Activated CD4-positive, alpha-beta memory T cell treated with anti-CD3 and anti-CD28 coated beads for 36 hours (primary cell): ENCODE measurements around the gene PDLIM4. TPM values are rescaled to one million over a fixed set of nuclear protein-coding genes. Genes with fewer than 3 reads are reported as not detected.

Experiments
- CTCF ChIA-PET: fragments of 350-600 bp; sonication (Branson Sonifier 250); formaldehyde crosslinking; loops from one replicate; lab custom pipeline; 2021; ENCODE audit warnings: antibody characterized with exemption, inconsistent platforms; lab: Charles Lee
- POLR2A ChIA-PET: fragments of 350-600 bp; sonication (Branson Sonifier 250); formaldehyde crosslinking; loops from one replicate; lab custom pipeline; 2021; ENCODE audit warnings: antibody characterized with exemption; lab: Charles Lee
- DNase-seq: peaks from one replicate; pipeline ENCODE4 v3.0.0-alpha.2; 2020
- H3K27ac Mint-ChIP-seq: one replicate; pipeline ENCODE4 v1.8.0; 2021; ENCODE audit warnings: mixed read lengths
- H3K27me3 Mint-ChIP-seq: one replicate; pipeline ENCODE4 v1.8.0; 2021; ENCODE audit warnings: mixed read lengths
- H3K36me3 Mint-ChIP-seq: one replicate; pipeline ENCODE4 v1.8.0; 2021; ENCODE audit warnings: mixed read lengths
- H3K4me1 Mint-ChIP-seq: one replicate; pipeline ENCODE4 v1.8.0; 2021; ENCODE audit warnings: low read depth, mixed read lengths
- H3K4me3 Mint-ChIP-seq: one replicate; pipeline ENCODE4 v1.8.0; 2021; ENCODE audit warnings: mild to moderate bottlenecking, mixed read lengths
- H3K9me3 Mint-ChIP-seq: one replicate; pipeline ENCODE4 v1.8.0; 2021; ENCODE audit warnings: mixed read lengths
- intact Hi-C: fragments of 100-400 bp; cut with micrococcal nuclease; formaldehyde crosslinking; loops from one replicate; pipeline ENCODE4 v1.15.1; 2023
- total RNA-seq, 2 experiments: library from RNA; stranded (reverse); gene quantifications; one replicate each; pipeline ENCODE4 v1.2.3, GENCODE V29; 2021

PDLIM4 gene
- total RNA-seq, 2 experiments from 2014 or later: not detected

DNA sequence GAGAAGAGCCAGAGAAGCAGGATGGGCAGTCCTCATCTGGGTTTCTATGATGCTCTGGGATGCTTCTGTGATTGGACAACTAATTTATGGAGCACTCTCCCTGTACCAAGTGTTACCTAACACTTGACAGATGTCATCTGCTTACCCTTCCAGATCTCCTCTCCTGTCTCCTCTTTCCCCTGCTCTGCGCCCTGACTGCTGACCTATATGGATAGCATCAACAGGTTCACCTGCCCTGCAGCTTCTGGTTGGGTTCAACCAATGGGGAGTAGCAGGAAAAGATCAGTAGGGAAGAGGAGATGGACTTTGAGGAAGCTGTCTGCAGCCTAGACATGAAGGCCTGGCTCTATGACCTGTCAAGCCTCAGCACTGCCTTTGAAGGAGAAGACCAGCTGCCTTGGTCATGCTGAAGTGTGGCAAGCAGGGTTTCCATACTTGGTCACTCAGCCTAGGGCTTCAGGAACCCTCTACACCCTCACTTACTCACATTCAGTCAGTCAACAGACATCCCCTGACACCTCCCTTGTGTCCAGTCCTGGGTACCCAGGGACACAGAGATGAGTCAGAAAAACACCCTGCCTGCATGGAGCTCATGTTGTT lies 18.5 kb upstream of the PDLIM4 start:
- H3K4me3 Mint-ChIP-seq: no peak overlapping the region
- H3K36me3 Mint-ChIP-seq: peaks cover 3% of the 10 kb centered on the region
- POLR2A ChIA-PET: interaction anchor here (1.5 kb wide), 1 partner anchor 55 kb away, joined by 9 read pairs; the partner anchor contains the start of gene SLC22A4
- peaks cover 6% of the 10 kb centered on the region for H3K27me3 Mint-ChIP-seq
- CTCF ChIA-PET: interaction anchor here (0.5 to 4.1 kb wide), 35 partner anchors 9 to 1177 kb away, joined by 3 to 76 read pairs (median 5); partner anchors contain the start of genes P4HA2, SLC22A4 and SLC22A5
- no peaks in the 10 kb centered on the region for H3K4me1 Mint-ChIP-seq
- intact Hi-C loops: loop anchor here (2.0 to 5.0 kb wide), 3 partner anchors 33 to 262 kb away; no protein-coding TSS in a partner anchor
- peaks cover 8% of the 10 kb centered on the region for H3K9me3 Mint-ChIP-seq
- no peak overlapping the region for H3K27ac Mint-ChIP-seq
- no peak for DNase-seq

DNA sequence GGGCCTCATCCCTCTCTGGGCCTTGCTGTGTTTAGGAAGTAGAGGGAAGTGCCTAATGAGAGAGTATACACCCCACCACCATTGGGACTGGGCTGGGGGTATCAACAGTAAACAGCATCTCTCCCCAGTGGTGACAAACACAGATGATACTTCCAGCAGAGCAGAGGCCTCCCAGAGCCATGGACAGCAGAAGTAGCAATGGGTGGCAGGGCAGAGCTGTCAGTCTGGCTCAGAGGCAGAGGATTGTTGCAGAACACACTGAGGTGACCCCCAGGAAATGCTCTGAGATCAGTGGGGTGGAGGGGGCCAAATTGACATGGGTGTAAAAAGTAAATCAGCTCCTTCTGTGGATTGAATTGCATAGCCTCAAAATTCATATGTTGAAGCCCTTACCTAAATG lies 17.7 kb upstream of the PDLIM4 start:
- DNase-seq: no peak
- ChIA-PET POLR2A (no interaction called here), CTCF (interaction anchor here (0.9 to 4.1 kb wide), 6 partner anchors 13 to 176 kb away, joined by 3 to 76 read pairs (median 12); partner anchors contain the start of gene P4HA2)
- Mint-ChIP-seq H3K4me3 (no peak overlapping the region), H3K27me3 (peaks cover 9% of the 10 kb centered on the region), H3K27ac (no peak overlapping the region), H3K36me3 (peaks cover 8% of the 10 kb centered on the region), H3K4me1 (no peaks in the 10 kb centered on the region), H3K9me3 (peaks cover 14% of the 10 kb centered on the region)
- intact Hi-C loops: loop anchor here (2.0 to 5.0 kb wide), 3 partner anchors 33 to 261 kb away; no protein-coding TSS in a partner anchor

DNA sequence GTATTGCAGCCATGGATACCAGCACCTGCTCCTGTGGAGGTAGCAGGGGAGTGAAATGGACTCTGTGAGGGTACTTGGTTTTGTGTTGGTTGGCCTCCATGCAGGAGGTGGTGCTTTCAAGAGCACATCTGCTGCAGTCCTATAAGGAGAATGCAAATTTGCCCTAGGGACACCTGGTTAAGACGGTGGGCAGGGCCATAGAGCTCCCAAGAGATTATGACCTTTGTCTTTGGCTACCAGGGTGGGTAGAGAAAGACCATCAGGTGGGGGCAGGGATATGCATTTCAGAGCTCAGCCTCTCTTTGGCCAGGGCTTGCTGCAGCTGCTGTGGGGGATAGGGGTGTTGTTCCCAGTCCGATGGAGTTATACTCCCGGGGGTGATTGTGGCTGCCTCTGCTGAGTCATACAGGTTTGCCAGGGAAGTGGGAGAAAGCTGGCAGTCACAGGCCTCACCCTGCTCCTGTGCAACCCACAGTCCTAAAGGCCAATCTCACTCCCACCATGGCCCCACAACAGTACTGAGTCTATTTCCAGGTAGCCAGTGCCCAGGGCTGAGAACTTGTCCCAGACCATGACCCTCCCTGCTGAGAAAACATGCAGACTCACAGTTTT lies 14.0 kb upstream of the PDLIM4 start:
- DNase-seq: no peak
- CTCF ChIA-PET: interaction anchor here (0.6 to 1.2 kb wide), 2 partner anchors 54 to 257 kb away, joined by 3 read pairs; no protein-coding TSS in a partner anchor
- peaks cover 10% of the 10 kb centered on the region for H3K36me3 Mint-ChIP-seq
- H3K27me3 Mint-ChIP-seq: peaks cover 11% of the 10 kb centered on the region
- H3K4me1 Mint-ChIP-seq: no peaks in the 10 kb centered on the region
- H3K9me3 Mint-ChIP-seq: peaks cover 34% of the 10 kb centered on the region
- H3K4me3 Mint-ChIP-seq: no peak overlapping the region
- no peak overlapping the region for H3K27ac Mint-ChIP-seq
- POLR2A ChIA-PET: no interaction called here
- intact Hi-C loops: no loop called here

DNA sequence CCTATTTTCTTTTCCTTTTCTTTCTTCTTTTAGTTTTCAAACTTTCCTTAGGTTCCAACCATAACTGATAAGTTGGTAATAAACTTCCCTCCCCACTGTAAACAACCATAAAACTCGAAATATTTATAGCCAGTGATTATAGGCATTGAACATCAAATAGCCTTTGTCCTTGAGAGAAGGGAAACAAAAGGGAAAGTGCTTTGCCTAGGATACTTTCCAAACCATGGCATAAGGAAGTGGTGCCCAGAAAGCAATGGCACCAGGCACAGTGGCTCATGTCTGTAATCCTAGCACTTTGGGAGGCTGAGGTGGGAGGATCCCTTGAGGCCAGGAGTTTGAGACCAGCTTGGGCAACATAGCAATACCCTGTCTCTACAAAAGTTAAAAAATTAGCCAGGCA lies 11.9 kb upstream of the PDLIM4 start:
- DNase-seq: no peak
- POLR2A ChIA-PET: no interaction called here
- H3K27ac Mint-ChIP-seq: no peak overlapping the region
- intact Hi-C loops: no loop called here
- peaks cover 10% of the 10 kb centered on the region for H3K36me3 Mint-ChIP-seq
- H3K9me3 Mint-ChIP-seq: peaks cover 34% of the 10 kb centered on the region
- H3K4me3 Mint-ChIP-seq: no peak overlapping the region
- H3K27me3 Mint-ChIP-seq: peaks cover 11% of the 10 kb centered on the region
- CTCF ChIA-PET: no interaction called here
- H3K4me1 Mint-ChIP-seq: no peaks in the 10 kb centered on the region

DNA sequence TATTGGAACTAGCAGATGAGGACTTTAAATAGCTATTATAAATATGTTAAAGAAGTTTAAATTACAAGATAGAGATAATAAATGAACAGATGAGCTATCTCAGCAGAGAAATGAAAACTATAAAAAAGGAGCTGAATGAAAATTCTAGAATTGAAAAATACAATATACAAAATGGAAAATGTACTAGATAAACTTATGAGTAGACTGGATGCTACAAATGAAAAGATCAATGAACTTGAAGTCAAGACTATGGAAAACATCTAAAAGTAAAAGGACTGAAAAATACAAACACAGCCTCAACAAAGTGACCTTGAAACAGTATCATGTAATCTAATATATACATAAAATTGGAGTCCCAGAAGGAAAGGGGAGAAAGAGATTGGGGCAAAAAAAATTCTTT lies 10.7 kb upstream of the PDLIM4 start:
- CTCF ChIA-PET: interaction anchor here (2.6 kb wide), 1 partner anchor 9 kb away, joined by 11 read pairs; no protein-coding TSS in a partner anchor
- POLR2A ChIA-PET: no interaction called here
- peaks cover 11% of the 10 kb centered on the region for H3K27me3 Mint-ChIP-seq
- no peak for DNase-seq
- intact Hi-C loops: no loop called here
- H3K36me3 Mint-ChIP-seq: peaks cover 10% of the 10 kb centered on the region
- H3K4me1 Mint-ChIP-seq: no peaks in the 10 kb centered on the region
- no peak overlapping the region for H3K27ac Mint-ChIP-seq
- peaks cover 30% of the 10 kb centered on the region for H3K9me3 Mint-ChIP-seq
- no peak overlapping the region for H3K4me3 Mint-ChIP-seq

DNA sequence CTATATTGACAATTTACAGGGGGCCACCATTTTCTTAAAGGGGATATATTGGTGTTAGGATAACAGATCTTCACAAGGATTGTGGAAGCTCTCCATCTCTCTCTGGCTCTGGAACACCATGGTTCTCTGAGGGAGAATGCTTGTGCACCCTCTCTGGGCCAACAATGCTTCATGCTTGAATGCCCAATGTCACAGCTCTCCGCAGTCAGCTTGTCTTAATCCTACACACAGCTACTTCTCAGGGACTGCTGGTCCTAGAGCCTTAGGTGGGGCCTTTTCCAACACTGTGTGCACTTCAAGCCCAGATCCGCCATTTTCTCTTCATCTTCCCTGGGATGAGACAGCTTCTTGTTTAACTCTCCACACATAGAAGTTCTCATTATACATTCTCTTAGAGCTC lies 6.9 kb upstream of the PDLIM4 start:
- Mint-ChIP-seq H3K4me3 (no peak overlapping the region), H3K27ac (no peak overlapping the region), H3K36me3 (no peaks in the 10 kb centered on the region), H3K27me3 (no peaks in the 10 kb centered on the region), H3K9me3 (peaks cover 14% of the 10 kb centered on the region), H3K4me1 (no peaks in the 10 kb centered on the region)
- intact Hi-C loops: no loop called here
- ChIA-PET POLR2A (no interaction called here), CTCF (interaction anchor here (2.9 kb wide), 1 partner anchor 12 kb away, joined by 17 read pairs; no protein-coding TSS in a partner anchor)
- no peak for DNase-seq

DNA sequence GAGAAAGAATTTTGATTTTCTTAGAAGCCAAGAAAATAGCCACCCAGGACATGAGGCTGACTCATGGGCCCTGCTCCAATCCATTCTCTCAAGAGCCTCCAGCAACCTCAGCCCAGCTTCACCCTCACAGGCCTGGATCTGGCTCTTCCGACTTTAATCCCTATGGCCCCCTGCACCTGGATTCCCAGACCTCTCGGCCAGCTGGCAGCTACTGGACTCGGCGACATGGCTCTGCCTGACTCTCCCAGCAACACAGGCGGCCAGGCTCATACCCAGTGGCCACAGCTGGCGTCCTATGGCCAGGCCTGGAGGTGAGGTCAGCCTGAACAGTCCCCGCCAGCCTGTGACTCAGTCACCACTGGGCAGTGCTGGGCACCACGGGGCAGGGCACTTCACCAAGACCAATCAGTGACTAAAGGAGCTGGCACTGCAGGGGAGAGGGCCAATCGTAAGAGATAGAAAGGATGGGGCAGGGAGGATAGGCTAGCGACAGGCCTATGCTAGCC lies 6.2 kb upstream of the PDLIM4 start:
- DNase-seq: no peak
- no peak overlapping the region for H3K27ac Mint-ChIP-seq
- no peaks in the 10 kb centered on the region for H3K36me3 Mint-ChIP-seq
- no peaks in the 10 kb centered on the region for H3K4me1 Mint-ChIP-seq
- peaks cover 2% of the 10 kb centered on the region for H3K27me3 Mint-ChIP-seq
- intact Hi-C loops: no loop called here
- peaks cover 9% of the 10 kb centered on the region for H3K9me3 Mint-ChIP-seq
- POLR2A ChIA-PET: no interaction called here
- CTCF ChIA-PET: interaction anchor here (2.9 kb wide), 1 partner anchor 13 kb away, joined by 17 read pairs; no protein-coding TSS in a partner anchor
- no peak overlapping the region for H3K4me3 Mint-ChIP-seq

DNA sequence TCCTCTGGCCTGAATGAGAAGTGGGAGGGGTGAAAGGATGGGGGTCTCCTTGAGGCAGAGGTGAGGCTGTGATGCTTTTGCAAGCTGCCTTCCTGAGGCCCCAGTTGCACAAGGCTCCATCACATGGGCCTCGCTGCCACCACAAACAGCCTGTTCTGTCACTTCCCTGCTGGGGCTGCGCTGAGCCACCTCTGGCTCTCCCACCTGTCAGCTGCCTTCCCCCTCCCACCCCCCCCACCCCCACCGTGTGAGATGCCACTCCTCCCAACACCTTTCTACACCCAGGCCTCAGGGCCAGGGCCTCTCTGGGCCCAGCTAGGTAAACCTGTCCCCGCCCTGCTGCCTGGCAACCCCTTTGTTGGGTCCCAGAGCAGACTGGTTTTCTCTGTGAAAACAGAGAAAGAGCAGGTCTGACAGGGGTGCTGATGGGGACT lies 4.5 kb upstream of the PDLIM4 start:
- ChIA-PET CTCF (interaction anchor here (1.2 kb wide), 1 partner anchor 19 kb away, joined by 3 read pairs; no protein-coding TSS in a partner anchor), POLR2A (no interaction called here)
- no peak overlapping the region for H3K4me3 Mint-ChIP-seq
- intact Hi-C loops: no loop called here
- no peak for DNase-seq
- no peaks in the 10 kb centered on the region for H3K9me3 Mint-ChIP-seq
- H3K36me3 Mint-ChIP-seq: no peaks in the 10 kb centered on the region
- no peak overlapping the region for H3K27ac Mint-ChIP-seq
- peaks cover 10% of the 10 kb centered on the region for H3K27me3 Mint-ChIP-seq
- H3K4me1 Mint-ChIP-seq: no peaks in the 10 kb centered on the region

DNA sequence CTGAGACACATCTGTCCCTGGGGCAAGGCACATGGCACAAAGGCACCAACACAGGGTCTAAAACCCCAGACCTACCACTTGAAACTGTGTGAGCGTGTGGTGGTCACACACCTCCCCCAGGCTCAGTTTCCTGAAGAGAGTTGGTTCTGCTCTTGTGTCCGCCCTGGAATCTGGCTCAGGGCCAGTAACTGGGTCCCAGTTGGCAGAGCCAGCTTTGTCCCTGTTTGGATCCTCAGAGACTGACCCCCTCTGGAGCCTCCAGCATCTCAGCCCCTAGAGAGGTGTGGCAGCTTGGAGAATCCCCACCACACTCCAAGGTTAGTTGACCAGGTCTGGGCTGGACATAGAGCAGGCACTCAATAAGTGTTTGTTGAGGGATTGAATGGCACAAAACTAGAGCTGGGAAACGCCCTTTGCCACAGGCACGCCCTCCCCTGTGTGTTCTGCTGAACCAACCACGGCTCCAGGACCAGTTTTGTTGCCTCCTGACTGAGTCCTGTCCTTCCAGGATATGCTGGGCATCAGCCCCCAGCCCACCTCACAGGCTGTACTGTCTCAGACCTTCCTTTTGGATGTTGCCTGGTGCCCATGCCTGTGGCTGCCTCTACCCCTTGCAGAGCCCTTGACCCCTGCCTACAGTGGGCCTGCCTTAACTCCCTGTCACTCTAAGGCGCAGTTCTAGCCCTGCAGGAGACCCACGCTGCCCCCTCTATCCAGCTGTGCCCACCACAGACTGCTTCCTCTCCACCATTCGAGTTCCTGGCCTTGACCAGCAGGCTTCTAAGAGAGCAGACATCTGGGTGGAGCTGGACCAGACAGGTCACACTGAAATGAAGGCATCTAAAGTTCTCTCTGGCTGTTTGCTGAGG lies 3.8 kb upstream of the PDLIM4 start:
- intact Hi-C loops: no loop called here
- POLR2A ChIA-PET: no interaction called here
- no peaks in the 10 kb centered on the region for H3K9me3 Mint-ChIP-seq
- CTCF ChIA-PET: interaction anchor here (1.0 to 1.2 kb wide), 2 partner anchors 16 to 19 kb away, joined by 3 to 7 read pairs; no protein-coding TSS in a partner anchor
- H3K36me3 Mint-ChIP-seq: no peaks in the 10 kb centered on the region
- no peak overlapping the region for H3K4me3 Mint-ChIP-seq
- H3K27me3 Mint-ChIP-seq: peaks cover 13% of the 10 kb centered on the region
- H3K27ac Mint-ChIP-seq: no peak overlapping the region
- DNase-seq: no peak
- no peaks in the 10 kb centered on the region for H3K4me1 Mint-ChIP-seq

DNA sequence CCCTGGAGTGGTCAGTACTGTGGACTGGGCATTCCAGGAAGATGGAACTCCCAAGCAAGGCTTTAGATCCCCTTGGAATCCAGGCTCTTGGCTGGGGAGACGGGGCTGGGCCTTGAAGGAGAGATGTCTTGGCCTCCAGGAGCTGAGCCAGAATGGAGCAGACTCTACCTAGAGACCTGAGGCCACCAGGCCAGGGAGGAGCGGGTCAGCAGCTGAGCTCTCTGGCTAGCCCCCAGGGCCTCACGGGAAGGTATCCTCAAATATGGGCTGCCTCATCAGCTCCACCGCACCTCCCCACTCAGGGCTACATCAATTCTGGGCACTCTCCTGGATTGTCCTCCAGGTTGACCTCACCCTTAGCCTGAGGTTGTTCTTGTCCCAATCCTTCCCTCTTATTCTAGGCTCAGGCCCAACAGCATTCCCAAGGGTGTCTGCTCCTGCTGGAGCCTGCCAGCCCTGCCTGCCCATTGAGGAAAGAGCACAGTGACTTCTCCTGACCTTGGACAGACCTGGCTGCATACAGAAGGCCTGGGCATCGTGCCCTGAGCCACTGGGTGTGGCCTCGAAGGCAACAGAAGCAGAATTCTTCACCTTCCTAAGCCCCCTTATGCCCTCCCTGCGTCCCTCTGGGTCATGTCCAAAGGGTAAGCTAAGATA lies 3.0 kb upstream of the PDLIM4 start:
- Mint-ChIP-seq H3K4me3 (no peak overlapping the region), H3K4me1 (peaks cover 3% of the 10 kb centered on the region), H3K9me3 (no peaks in the 10 kb centered on the region), H3K27me3 (peaks cover 13% of the 10 kb centered on the region), H3K36me3 (no peaks in the 10 kb centered on the region), H3K27ac (no peak overlapping the region)
- ChIA-PET CTCF (interaction anchor here (1.0 kb wide), 1 partner anchor 16 kb away, joined by 7 read pairs; no protein-coding TSS in a partner anchor), POLR2A (no interaction called here)
- intact Hi-C loops: no loop called here
- no peak for DNase-seq

DNA sequence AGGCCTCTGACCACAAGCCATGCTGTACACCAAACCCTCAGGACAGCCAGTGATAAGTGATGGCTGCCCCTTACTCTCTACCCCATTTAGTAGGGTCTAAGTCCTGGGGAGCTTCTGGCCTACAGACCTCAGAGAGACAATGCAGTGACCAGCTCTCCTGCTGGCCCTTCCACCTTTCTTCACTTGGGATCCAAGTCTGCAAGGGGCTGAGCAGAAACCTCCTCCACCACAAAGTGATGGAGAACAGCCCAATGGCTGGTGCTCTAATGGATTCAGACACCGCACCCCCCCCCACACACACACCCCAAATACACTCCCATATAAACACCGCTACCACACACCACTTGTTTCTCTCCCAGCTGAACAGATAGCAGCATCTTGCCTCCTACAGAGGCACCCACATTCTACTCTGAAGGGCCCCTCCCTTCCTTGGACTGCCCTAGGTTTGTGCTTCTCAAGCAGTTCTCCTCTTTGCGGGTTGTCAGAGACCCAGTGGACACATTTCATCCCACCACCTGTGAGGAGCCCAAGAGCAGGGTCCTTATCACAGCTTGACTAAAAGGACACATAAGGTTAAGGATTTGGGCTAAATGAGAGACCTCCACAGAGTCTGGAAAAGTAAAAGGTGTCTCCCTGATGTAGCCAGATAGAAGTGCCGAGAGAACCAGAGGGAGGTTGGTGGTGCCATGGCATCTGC lies 1.3 kb upstream of the PDLIM4 start:
- Mint-ChIP-seq H3K9me3 (no peaks in the 10 kb centered on the region), H3K36me3 (no peaks in the 10 kb centered on the region)
- POLR2A ChIA-PET: no interaction called here

More for the DNA sequence above, 1.3 kb upstream of the PDLIM4 start:
- H3K27me3 Mint-ChIP-seq: peaks cover 13% of the 10 kb centered on the region
- no peak overlapping the region for H3K27ac Mint-ChIP-seq
- H3K4me3 Mint-ChIP-seq: no peak overlapping the region
- DNase-seq: no peak
- intact Hi-C loops: no loop called here
- CTCF ChIA-PET: interaction anchor here (1.1 to 1.5 kb wide), 2 partner anchors 18 to 193 kb away, joined by 3 to 6 read pairs; no protein-coding TSS in a partner anchor
- H3K4me1 Mint-ChIP-seq: peaks cover 15% of the 10 kb centered on the region
